NCI-H345 (cell line): ENCODE measurements around the gene KLHL40.

ENCODE experiments used
- DNase-seq: peaks from one replicate; lab custom pipeline; 2025; lab: John Stamatoyannopoulos, UW

The KLHL40 gene

DNA sequence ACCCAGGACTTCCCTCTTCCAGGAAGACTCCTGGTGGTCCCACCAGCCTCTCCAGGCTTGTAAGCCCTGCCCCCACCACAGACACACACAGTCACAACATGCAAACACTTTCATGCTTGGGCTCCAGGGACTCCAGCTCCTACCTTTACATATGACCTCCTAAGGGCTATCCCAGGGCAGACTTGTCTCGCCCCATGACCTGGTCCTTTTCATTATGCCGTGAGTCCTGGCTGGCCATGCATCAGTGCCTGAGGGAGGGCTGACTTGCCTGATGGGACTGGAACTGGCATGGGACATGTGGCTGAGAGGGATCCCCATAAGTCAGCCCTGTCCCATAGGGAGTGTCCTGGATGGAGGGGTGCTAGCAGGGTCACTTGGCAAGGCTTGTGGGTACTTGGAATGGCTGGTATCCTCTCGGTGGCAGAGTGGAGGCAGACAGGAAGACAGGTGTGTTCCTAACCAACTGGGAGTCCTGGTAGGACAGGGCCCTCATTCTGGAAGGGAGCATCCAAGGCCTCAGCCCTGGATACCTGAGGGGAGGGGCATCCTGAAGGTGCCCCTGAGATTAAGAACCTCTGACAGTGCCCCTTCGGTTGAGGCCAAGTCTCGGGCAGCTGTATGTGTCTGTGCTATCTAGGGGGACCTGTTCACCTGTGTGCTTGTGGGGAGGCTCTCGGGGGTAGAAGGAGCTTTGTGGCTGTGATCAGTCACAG, 17.8 kb downstream of the KLHL40 start:
- no peak for DNase-seq

GRCh38 chr3:42703695-42704025, 18.3 kb downstream of the KLHL40 start:
- DNase-seq: no peak

- no peak for DNase-seq
These were observed 19.0 kb downstream of the KLHL40 start for GRCh38 chr3:42704136-42704841.

DNA sequence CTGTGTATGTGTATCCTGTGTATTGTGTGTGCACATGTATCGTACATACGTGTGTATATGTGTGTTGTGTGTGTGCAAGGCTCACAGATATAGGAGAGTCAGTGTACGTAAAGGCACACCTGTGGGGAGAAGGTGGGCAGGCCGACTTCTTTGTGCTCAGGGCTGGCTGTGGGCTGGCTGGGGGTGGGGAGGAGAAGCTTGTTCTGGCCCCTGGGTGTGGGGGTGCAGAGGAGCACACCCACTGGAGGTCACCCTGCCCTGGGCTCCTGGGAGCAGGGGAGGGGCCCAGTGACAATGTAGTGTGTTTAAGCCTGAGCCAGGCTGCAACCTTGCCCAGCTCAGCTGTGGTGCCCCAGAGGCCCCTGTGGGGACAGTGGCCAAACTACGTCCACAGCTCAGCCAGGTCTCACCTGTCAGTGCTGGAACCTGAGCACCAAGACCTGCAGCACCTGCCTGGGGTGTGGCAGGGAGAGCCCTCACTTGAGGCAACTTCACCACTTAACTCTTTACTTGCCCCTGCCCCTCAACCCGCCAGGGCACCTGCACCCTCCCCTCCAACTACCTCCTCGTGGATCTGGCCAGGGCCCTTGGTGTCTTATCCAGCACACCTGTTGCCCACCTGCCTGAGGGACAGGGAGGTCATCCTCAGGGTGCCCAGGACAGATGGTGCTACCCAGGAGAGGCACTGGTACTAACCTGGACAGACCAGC, 19.9 kb downstream of the KLHL40 start:
- no peak for DNase-seq

DNA sequence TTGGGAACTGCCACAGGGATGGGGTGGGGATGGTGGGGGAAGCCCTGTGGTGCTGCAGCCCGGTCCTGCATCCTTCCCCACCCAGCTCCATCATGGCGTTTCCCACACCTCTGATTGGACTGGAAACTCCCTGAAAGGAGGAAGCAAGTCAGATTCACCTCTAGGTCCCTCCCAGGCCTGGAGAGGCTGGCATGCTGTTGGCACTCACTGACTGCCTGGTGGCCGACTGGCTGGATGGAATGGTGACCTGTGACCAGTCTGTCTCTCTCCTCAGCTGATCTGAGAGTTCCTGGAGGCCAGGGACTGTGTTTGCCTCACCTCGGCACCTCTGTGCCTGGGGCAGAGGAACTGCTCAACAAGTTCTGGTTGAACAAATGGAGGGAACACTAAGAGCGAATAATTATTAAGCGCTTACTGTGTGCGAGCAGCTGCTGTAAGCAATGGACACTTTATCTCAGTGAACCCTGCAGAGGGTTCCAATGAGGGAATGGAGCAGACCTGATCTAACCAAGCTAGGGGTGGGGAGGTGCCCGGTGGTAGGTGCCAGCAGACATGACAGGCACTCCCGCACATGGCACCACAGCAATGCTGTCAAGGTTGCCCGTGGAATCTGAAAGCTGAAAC, 20.7 kb downstream of the KLHL40 start:
- no peak for DNase-seq

DNA sequence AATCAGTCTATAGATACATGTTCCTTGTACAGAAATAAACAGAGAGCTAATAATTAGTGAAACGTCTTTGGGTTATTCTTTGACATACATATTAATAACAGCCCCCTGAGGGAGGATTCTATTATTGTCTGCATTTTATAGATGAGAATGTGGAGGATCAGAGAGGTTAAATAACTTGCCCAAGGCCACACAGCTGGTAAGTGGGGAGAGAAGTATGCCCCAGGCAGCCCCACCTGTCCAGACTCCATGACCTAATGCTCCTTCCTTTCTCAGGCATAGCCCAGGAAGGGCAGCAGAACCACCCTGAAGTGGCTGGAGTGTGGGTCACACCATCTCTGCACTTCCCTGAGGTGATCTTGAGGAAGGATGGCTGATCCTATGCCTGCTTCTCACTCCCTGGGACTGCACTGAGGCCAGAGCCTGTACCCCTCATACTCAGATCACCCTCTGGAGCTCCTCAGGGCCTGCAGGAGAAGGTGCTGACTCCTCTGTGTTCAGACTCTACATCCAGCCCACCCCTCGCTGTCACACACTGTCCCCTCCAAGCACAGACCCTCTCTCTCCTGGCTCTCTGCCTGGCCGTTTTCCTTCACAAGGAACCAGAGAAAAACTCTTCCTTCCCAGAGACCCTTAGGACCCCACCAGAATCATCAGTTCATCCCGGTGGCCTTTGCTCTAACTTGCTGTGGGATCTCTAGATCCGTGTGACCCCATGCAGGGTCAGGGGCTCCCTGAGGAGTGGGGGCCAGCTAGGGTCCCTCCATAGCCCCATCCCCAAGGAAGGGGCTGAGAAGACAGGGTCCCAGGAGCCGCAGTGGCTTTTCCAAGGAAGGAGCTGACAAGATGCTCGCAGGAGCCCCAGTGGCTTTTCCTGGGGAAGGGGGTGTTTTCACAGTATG, 21.6 kb downstream of the KLHL40 start:
- no peak for DNase-seq

- no peak for DNase-seq
These were observed 22.5 kb downstream of the KLHL40 start for GRCh38 chr3:42707620-42708355.

- DNase-seq: no peak
These were observed 23.3 kb downstream of the KLHL40 start for GRCh38 chr3:42708611-42709151.

DNA sequence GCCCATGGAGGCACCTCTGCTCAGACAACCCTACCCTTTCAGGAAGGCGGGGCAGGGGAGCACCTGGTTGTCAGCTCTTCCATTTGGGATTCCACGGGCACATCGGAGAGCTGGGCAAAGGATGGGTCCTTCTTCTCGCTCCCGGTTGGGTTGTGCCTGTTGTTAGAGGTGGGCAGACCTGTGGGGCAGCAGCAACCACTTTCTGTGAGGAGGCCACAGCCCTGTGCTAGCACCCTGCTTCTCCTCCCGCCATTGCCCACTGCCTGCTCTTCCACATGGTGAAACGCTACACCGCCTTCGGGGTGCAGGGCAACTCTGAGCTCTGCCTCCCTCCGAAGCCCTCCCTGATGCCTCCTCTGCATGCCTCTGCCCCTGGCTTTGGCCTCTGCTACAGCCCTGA, 24.3 kb downstream of the KLHL40 start:
- DNase-seq: no peak

GRCh38 chr3:42710323-42711021, 25.1 kb downstream of the KLHL40 start:
- DNase-seq: no peak

GRCh38 chr3:42711491-42712343, 26.4 kb downstream of the KLHL40 start:
- no peak for DNase-seq

DNA sequence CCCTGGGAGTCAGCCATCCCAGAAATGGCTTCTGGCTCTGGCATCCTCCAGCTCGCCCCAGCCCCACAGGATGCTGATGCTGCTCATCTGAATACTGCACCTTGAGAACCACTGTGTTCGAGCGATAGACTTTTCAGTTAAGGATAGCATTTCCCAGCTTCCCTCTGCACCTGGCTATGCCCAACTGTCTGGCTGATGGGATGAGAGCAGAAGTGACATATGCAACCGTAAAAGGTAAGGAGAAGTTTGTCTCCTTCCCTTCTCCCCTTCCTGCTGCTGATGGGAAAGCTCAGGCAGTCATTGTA, 27.0 kb downstream of the KLHL40 start:
- DNase-seq: no peak

GRCh38 chr3:42712688-42713372, 27.5 kb downstream of the KLHL40 start:
- DNase-seq: no peak

GRCh38 chr3:42713747-42714146, 28.4 kb downstream of the KLHL40 start:
- DNase-seq: no peak

- DNase-seq: no peak
These were observed 29.0 kb downstream of the KLHL40 start for GRCh38 chr3:42714171-42714852.

- DNase-seq: no peak
These were observed 32.0 kb downstream of the KLHL40 start for GRCh38 chr3:42717306-42717705.

DNA sequence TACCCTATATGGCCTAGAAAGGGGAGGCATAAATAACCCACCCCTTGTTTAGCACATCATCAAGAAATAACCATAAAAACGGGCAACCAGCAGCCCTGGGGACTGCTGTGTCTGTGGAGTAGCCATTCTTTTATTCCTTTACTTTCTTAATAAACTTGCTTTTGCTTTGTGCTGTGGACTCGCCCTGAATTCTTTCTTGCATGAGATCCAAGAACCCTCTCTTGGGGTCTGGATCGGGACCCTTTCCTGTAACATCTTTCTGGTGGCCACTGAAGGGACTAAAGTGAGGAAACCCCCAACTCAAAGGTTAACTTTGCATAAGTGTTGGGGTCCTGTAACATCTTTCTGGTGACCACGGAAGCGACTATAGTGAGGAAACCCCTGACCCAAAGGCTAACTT, 33.0 kb downstream of the KLHL40 start:
- DNase-seq: no peak

DNA sequence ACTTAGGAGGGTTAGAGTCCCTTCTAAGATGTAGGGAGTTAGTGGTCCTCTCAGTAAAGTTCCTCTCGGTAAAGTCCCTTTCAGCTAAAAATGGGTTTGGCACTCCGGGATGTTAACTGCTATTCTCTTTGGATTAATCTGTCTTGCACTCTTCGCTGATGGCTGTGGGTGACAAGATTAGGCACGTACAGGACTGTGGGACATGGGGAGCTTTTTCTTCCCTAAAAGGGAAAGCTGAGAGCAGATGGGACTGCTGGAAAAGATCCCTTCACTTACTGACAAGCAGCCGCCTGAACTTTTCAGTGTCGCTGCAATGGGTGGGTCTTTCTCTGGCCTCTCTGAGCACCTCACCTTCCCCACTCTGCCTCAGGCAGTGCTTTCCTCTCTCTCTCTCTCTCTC, 33.7 kb downstream of the KLHL40 start:
- DNase-seq: no peak
